ENCODE measurements around the gene CTSE.

CTSE gene

DNA sequence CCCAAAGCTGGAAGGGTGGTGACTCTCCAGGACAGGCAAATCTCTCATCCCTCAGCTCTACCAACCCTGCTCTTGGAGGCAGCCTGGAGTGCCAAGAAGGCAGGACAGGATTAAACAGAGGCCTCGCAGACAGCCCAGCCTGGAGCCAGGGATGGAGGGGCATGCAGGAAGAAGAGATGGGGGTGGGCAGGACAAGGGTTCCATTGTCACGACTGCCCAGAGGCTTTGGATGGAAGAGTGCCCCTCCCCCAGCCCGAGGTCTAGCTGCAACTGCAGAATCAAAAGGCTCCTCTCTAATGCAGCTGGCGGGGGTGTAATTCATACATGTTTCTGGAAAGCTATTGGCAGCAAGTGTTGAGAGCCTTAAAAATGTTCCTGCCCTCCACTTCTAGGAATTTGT lies 29.3 kb downstream of the CTSE start:
- Histone ChIP-seq H3K79me2 (ENCODE audit: insufficient read depth, low read length) (no peaks in the 10 kb centered on the region), H3K27ac (ENCODE audit: low read depth, low read length) (no peak overlapping the region), H3K9me2 (replicated peaks; ENCODE audit: insufficient read depth, low read length) (no peaks in the 10 kb centered on the region), H3K4me3 (ENCODE audit: insufficient read depth, low read length, poor library complexity, severe bottlenecking) (no peak overlapping the region), H3K27me3 (ENCODE audit: low read length) (no peaks in the 10 kb centered on the region), H4K20me1 (ENCODE audit: low read depth, low read length) (no peaks in the 10 kb centered on the region), H2AFZ (ENCODE audit: low read depth, low read length, severe bottlenecking) (no peak overlapping the region), H3K36me3 (ENCODE audit: low read length) (no peaks in the 10 kb centered on the region), H3K9me3 (ENCODE audit: insufficient read depth, low read length) (no peaks in the 10 kb centered on the region), H3K9ac (ENCODE audit: low read length) (no peak overlapping the region), H3F3A (ENCODE audit: insufficient read depth) (no peaks in the 10 kb centered on the region), H3K4me2 (ENCODE audit: low read depth, low read length, poor library complexity, severe bottlenecking) (no peak overlapping the region)
- TF ChIP-seq, protein P1, sequence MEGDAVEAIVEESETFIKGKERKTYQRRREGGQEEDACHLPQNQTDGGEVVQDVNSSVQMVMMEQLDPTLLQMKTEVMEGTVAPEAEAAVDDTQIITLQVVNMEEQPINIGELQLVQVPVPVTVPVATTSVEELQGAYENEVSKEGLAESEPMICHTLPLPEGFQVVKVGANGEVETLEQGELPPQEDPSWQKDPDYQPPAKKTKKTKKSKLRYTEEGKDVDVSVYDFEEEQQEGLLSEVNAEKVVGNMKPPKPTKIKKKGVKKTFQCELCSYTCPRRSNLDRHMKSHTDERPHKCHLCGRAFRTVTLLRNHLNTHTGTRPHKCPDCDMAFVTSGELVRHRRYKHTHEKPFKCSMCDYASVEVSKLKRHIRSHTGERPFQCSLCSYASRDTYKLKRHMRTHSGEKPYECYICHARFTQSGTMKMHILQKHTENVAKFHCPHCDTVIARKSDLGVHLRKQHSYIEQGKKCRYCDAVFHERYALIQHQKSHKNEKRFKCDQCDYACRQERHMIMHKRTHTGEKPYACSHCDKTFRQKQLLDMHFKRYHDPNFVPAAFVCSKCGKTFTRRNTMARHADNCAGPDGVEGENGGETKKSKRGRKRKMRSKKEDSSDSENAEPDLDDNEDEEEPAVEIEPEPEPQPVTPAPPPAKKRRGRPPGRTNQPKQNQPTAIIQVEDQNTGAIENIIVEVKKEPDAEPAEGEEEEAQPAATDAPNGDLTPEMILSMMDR (IDR thresholded peaks at IDR 0.05; ENCODE audit: insufficient read depth, low read length, poor library complexity, severe bottlenecking) = no peak

DNA sequence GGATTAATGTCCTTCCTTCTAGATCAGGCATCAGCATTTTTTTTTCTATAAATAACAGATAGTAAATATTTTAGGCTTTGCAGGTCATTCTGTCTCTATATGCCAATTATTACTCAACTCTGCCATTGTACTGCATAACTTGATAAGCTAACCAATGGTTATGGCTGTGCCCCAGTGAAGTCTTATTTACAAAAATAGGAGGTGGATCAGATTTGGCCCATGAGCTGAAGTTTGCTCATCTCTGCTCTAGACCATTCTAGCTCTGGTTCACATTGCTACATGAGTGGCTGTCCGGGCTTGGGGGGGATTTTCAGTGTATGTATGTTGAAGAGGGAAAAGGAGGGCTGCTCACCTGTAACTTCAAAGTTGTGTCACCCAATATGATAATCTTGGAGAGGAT lies 30.6 kb downstream of the CTSE start:
- H3K4me2 ChIP-seq (ENCODE audit: low read depth, low read length, poor library complexity, severe bottlenecking) = no peak overlapping the region
- H3K4me3 ChIP-seq (ENCODE audit: insufficient read depth, low read length, poor library complexity, severe bottlenecking) = no peak overlapping the region
- H2AFZ ChIP-seq (ENCODE audit: low read depth, low read length, severe bottlenecking) = no peak overlapping the region
- H3K9ac ChIP-seq (ENCODE audit: low read length) = no peak overlapping the region
- no peaks in the 10 kb centered on the region for H4K20me1 ChIP-seq (ENCODE audit: low read depth, low read length)
- H3F3A ChIP-seq (ENCODE audit: insufficient read depth) = no peaks in the 10 kb centered on the region
- H3K36me3 ChIP-seq (ENCODE audit: low read length) = no peaks in the 10 kb centered on the region
- H3K27me3 ChIP-seq (ENCODE audit: low read length) = no peaks in the 10 kb centered on the region
- no peak overlapping the region for H3K27ac ChIP-seq (ENCODE audit: low read depth, low read length)
- H3K9me2 ChIP-seq (replicated peaks; ENCODE audit: insufficient read depth, low read length) = no peaks in the 10 kb centered on the region
- no peaks in the 10 kb centered on the region for H3K9me3 ChIP-seq (ENCODE audit: insufficient read depth, low read length)
- no peaks in the 10 kb centered on the region for H3K79me2 ChIP-seq (ENCODE audit: insufficient read depth, low read length)
- TF ChIP-seq, protein P1 (IDR thresholded peaks at IDR 0.05; ENCODE audit: insufficient read depth, low read length, poor library complexity, severe bottlenecking) = no peak
- TF ChIP-seq EZH2phosphoT487 (conservative IDR thresholded peaks at IDR 0.05; ENCODE audit: low read length) = no peak

DNA sequence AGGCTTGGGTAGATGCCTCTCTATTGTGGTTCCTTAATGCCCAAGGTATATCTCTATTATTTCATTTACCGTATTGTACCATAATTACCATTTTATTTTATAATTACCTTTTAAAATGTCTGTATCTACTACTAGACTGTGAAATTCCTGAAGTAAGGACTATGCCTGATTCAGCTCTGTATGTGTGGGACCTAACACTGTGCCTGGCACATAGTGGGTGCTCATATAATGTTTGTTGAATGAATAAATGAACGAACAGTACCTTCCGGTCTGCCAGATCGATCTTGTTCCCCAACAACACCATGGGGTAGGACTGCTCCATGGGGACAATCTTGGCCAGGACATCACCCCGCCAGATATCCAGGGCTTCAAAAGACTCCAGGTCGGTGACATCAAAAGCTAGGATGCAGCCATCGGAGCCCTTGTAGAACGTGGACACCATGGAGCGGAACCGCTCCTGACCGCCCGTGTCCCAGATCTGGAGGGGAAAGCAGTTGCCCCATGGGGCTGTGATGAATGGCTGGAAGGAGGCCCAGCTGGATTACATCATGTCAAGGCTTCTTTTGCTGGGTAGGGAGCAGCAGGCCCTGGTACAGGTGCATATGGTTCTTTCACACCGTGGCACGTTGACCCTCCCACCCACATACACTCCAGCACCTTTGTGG lies 31.3 kb downstream of the CTSE start:
- no peak overlapping the region for H3K4me2 ChIP-seq (ENCODE audit: low read depth, low read length, poor library complexity, severe bottlenecking)
- no peak overlapping the region for H3K4me3 ChIP-seq (ENCODE audit: insufficient read depth, low read length, poor library complexity, severe bottlenecking)
- no peak overlapping the region for H3K27ac ChIP-seq (ENCODE audit: low read depth, low read length)
- H3K9me3 ChIP-seq (ENCODE audit: insufficient read depth, low read length) = no peaks in the 10 kb centered on the region
- H3K36me3 ChIP-seq (ENCODE audit: low read length) = no peaks in the 10 kb centered on the region
- H3K9ac ChIP-seq (ENCODE audit: low read length) = no peak overlapping the region
- no peak for TF ChIP-seq EZH2phosphoT487 (conservative IDR thresholded peaks at IDR 0.05; ENCODE audit: low read length)
- TF ChIP-seq, protein P1 (IDR thresholded peaks at IDR 0.05; ENCODE audit: insufficient read depth, low read length, poor library complexity, severe bottlenecking) = no peak
- no peaks in the 10 kb centered on the region for H3K9me2 ChIP-seq (replicated peaks; ENCODE audit: insufficient read depth, low read length)
- H3K79me2 ChIP-seq (ENCODE audit: insufficient read depth, low read length) = no peaks in the 10 kb centered on the region
- no peak overlapping the region for H2AFZ ChIP-seq (ENCODE audit: low read depth, low read length, severe bottlenecking)
- no peaks in the 10 kb centered on the region for H3K27me3 ChIP-seq (ENCODE audit: low read length)
- no peaks in the 10 kb centered on the region for H4K20me1 ChIP-seq (ENCODE audit: low read depth, low read length)
- no peaks in the 10 kb centered on the region for H3F3A ChIP-seq (ENCODE audit: insufficient read depth)

Measured in SU-DHL-6 (cell line).